Measurements from ENCODE around the gene PROSER2. TPM values are rescaled to one million over a fixed set of nuclear protein-coding genes. Genes with fewer than 3 reads are reported as not detected.

PROSER2 gene, protein sequence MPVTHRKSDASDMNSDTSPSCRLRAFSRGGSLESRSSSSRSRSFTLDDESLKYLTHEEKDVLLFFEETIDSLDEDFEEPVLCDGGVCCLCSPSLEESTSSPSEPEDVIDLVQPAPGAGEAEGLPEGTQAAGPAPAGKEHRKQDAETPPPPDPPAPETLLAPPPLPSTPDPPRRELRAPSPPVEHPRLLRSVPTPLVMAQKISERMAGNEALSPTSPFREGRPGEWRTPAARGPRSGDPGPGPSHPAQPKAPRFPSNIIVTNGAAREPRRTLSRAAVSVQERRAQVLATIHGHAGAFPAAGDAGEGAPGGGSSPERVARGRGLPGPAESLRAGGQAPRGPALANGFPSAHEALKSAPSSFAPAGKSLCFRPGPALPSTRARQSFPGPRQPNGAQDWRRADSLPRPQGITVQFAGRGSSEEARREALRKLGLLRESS
- total RNA-seq (2012; rRNA removed), result 3.0 and 3.9 TPM in 2 replicates

DNA sequence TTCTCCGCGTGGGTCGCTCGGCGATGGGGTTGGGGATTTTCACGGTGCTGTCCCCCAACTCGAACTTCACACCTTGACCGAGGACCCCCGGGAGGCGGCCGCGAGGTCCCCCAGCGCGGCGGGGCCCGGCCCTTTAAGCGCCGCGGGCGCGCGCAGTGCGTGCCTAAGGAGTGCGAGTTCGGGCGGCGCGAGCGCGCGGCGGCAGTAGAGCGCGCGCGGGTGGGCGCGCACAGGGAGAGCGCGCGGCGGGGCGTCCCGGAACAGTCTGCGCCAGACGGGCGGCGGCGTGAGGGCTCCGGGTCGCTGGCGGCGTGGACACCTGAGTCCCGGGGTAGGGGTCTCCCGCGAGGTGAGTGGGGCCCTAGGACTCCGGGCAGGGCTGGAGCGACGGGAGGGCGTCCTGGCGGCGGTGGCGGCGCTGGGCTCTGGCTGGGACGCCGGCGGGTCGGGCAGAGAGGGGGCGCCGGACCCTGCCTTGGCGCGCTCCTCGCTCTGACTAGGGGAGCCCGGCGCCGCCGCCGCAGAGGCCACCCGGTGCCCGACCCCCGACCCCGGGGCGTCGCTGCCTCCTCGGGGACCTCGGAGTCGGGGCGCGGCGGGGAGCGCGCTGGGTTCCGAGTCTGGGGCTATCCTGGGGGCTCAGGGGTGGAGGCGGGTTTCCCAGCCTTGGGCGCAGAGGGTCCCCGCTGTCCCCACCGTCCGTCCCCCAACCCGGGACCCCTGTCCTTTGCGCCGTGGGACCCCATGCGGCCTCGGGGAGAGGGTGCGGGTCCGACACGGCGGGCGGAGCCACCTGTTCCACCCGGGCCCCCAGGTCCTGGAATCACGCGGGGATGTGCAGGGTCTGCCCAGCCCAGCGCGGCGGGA, at the start of gene PROSER2:
Gene PROSER2 (plus strand): TSS at position 235 of the 867 bp plus-strand sequence. CDS start 28,722 bp downstream, outside the sequence.
- peak within 1 kb of the TSS; percentile 85 for H3K9ac ChIP-seq (ENCODE audit: low read depth, low read length)

DNA sequence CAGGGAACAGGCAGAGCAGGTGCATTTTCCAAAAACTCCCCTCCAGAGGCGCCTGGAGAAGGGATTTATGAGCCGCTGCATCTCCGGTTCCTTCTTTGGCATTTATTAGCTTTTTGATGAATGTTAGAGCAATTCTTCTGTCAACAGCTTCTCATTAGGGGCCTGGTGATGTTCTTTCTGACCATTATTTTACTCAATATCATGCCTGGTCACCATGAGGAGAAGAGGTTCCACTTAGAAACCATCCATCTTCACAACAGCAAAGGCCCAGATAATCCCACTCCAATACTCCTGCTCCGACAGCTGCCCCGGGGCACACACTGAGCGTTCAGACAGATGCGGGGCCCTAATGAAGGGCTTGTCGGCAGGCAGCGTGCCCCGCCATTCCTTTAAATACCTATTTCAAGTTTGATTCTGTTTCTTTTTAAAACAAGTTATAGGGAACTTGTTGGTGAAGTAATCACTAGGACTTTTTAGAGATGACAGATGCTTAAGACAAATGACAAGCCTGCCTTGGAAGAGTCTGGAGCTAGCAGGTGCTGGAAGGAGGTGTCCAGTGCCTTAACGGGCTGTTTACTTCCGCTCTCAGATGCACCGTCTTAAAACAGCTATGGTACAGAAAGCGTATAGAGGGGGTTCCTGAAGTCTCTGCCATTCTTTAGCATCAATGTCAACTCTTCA, 49.3 kb upstream of the PROSER2 start:
- H3K9ac ChIP-seq (ENCODE audit: low read depth, low read length), result no peak overlapping the region
- H3K4me1 ChIP-seq (ENCODE audit: control insufficient read depth, insufficient read depth, low read length), result no peaks in the 10 kb centered on the region
- H3K4me2 ChIP-seq (ENCODE audit: low read length), result no peak overlapping the region
- H3K36me3 ChIP-seq (ENCODE audit: insufficient read depth, low read length), result no peaks in the 10 kb centered on the region
- H3K4me3 ChIP-seq (ENCODE audit: low read length), result no peak overlapping the region
- H3K27me3 ChIP-seq (ENCODE audit: control insufficient read depth, insufficient read depth, low read length), result peaks cover 21% of the 10 kb centered on the region
- H3K9me3 ChIP-seq (replicated peaks; ENCODE audit: low read length), result no peaks in the 10 kb centered on the region

More for the DNA sequence above, at the start of gene PROSER2:
- H3K4me1 ChIP-seq (ENCODE audit: control insufficient read depth, insufficient read depth, low read length), result peaks cover 25% of the 10 kb centered on the region
- H3K36me3 ChIP-seq (ENCODE audit: insufficient read depth, low read length), result no peaks in the 10 kb centered on the region
- H3K27me3 ChIP-seq (ENCODE audit: control insufficient read depth, insufficient read depth, low read length), result no peaks in the 10 kb centered on the region
- H3K4me3 ChIP-seq (ENCODE audit: low read length), result peak within 1 kb of the TSS; percentile 91
- no peaks in the 10 kb centered on the region for H3K9me3 ChIP-seq (replicated peaks; ENCODE audit: low read length)
- peak within 1 kb of the TSS; percentile 93 for H3K4me2 ChIP-seq (ENCODE audit: low read length)

DNA sequence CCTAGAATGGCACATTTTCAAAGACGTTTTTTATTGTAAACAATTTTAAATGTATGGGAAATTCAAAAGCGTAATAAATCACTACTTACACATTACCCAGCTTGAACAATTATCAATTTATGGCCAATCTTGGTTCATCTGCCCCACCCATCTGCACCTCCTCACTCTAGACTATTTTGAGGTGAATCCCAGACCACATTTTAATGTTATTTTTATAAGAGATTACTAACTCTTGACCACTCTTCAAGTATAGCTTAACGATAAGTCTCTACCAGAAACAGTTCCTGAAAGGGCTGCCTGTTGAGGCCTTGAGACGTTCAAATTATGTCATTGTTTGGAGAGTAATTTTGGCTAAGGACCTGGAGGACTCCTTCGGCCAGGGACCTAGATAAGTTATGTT, 47.7 kb upstream of the PROSER2 start:
- H3K9me3 ChIP-seq (replicated peaks; ENCODE audit: low read length), result no peaks in the 10 kb centered on the region
- H3K27me3 ChIP-seq (ENCODE audit: control insufficient read depth, insufficient read depth, low read length), result peaks cover 21% of the 10 kb centered on the region
- no peak overlapping the region for H3K9ac ChIP-seq (ENCODE audit: low read depth, low read length)
- no peak overlapping the region for H3K4me2 ChIP-seq (ENCODE audit: low read length)
- no peak overlapping the region for H3K4me3 ChIP-seq (ENCODE audit: low read length)
- no peaks in the 10 kb centered on the region for H3K36me3 ChIP-seq (ENCODE audit: insufficient read depth, low read length)
- H3K4me1 ChIP-seq (ENCODE audit: control insufficient read depth, insufficient read depth, low read length), result no peaks in the 10 kb centered on the region

DNA sequence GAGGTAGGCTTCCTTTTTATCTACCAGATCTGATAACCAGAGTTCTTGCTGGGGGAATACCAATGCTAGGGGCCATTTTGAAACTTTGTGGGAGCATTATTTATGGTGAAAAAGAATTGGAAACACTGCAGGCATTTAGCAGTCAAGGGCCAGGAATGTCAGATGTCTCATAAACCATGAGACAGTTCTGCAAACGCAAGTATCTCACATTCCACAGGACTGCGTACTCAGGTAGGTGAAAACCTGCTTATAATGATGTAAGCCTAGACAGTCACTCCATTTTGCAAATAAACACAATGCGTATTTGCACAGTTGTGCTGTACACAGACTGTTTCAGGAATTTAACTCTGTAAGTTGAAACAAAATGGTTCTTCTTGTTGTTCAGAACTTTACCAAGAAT, 47.1 kb upstream of the PROSER2 start:
- no peaks in the 10 kb centered on the region for H3K36me3 ChIP-seq (ENCODE audit: insufficient read depth, low read length)

DNA sequence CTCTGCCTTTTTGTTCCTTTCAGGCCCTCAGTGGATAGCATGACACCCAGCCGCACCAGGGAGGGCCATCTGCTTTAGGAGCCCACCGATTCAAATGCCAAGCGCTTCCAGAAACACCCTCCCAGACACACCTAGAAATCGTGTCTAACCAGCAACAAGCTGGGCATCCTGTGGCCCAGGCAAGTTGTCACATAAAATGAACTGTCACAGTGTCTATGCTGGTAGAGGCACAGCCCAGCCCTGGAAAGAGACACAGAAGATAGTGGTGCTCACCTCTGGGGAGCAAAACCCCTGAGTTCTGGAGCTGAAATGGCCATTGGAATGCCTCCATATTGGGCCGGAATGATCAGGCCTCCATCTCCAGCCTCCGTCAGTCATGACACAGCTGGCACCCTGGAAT, 42.0 kb upstream of the PROSER2 start:
- Histone ChIP-seq H3K36me3 (ENCODE audit: insufficient read depth, low read length) (no peaks in the 10 kb centered on the region), H3K9me3 (replicated peaks; ENCODE audit: low read length) (no peaks in the 10 kb centered on the region), H3K4me2 (ENCODE audit: low read length) (no peak overlapping the region), H3K27me3 (ENCODE audit: control insufficient read depth, insufficient read depth, low read length) (no peaks in the 10 kb centered on the region), H3K4me1 (ENCODE audit: control insufficient read depth, insufficient read depth, low read length) (no peaks in the 10 kb centered on the region), H3K4me3 (ENCODE audit: low read length) (no peak overlapping the region), H3K9ac (ENCODE audit: low read depth, low read length) (no peak overlapping the region)

More for the DNA sequence above, 47.1 kb upstream of the PROSER2 start:
- Histone ChIP-seq H3K9ac (ENCODE audit: low read depth, low read length) (no peak overlapping the region), H3K27me3 (ENCODE audit: control insufficient read depth, insufficient read depth, low read length) (peaks cover 21% of the 10 kb centered on the region), H3K4me1 (ENCODE audit: control insufficient read depth, insufficient read depth, low read length) (no peaks in the 10 kb centered on the region), H3K4me3 (ENCODE audit: low read length) (no peak overlapping the region), H3K9me3 (replicated peaks; ENCODE audit: low read length) (no peaks in the 10 kb centered on the region), H3K4me2 (ENCODE audit: low read length) (no peak overlapping the region)

DNA sequence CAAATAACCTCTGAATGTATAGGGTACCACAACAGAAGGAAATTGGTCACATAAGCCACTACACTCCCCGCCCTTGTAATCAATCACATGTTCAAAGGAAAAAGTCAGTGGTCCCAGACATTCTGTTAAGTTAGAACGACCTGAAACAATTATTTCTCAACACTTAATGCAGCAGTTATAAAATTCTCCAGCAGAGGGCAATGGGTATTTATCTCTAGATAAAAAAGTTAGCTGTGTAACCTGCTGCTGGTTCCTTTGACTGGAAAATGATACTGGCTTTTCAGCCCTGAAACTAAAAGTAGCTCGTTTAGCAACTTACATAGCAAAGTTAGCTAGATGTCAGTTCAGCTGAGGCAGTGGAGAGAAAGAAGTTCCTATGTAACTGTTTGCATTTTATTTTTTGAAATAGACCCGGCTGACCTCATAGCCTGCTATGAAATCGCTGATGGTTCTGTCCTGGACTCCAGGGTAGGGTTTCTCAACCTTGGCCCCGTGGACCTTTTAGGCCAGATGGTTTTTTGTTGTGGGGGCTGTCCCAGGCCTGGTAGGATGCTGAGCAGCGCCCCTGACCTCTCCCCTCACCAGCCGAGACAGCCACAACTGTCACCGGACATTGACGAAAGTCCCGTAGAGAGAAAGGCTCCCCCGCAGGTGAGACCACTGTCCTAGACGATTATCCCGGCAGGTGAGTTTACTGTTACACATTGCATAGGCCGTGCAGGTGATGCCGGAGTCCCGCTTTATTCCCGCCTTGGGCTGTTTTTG, 40.2 kb upstream of the PROSER2 start:
- Histone ChIP-seq H3K4me1 (ENCODE audit: control insufficient read depth, insufficient read depth, low read length) (no peaks in the 10 kb centered on the region), H3K9me3 (replicated peaks; ENCODE audit: low read length) (no peaks in the 10 kb centered on the region), H3K9ac (ENCODE audit: low read depth, low read length) (no peak overlapping the region), H3K36me3 (ENCODE audit: insufficient read depth, low read length) (no peaks in the 10 kb centered on the region), H3K4me2 (ENCODE audit: low read length) (no peak overlapping the region), H3K27me3 (ENCODE audit: control insufficient read depth, insufficient read depth, low read length) (peaks cover 4% of the 10 kb centered on the region), H3K4me3 (ENCODE audit: low read length) (no peak overlapping the region)

DNA sequence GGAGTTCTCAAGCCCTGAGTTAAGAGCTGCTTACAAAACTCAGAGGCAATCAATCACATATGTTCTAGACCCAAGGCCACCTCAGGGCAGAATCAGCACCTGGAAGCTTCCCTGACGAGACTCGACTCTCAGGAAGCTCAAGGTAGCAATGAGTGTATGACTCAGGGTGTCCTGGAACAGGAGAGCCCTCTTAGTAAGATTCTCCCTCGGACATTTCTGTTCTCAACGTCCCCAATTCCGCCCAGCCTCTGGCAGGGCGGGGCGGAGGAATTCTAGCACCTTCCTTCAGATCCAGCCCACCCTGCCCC, 39.6 kb upstream of the PROSER2 start:
- Histone ChIP-seq H3K4me1 (ENCODE audit: control insufficient read depth, insufficient read depth, low read length) (no peaks in the 10 kb centered on the region), H3K9ac (ENCODE audit: low read depth, low read length) (no peak overlapping the region), H3K9me3 (replicated peaks; ENCODE audit: low read length) (no peaks in the 10 kb centered on the region), H3K4me2 (ENCODE audit: low read length) (no peak overlapping the region), H3K27me3 (ENCODE audit: control insufficient read depth, insufficient read depth, low read length) (peaks cover 4% of the 10 kb centered on the region), H3K4me3 (ENCODE audit: low read length) (no peak overlapping the region), H3K36me3 (ENCODE audit: insufficient read depth, low read length) (no peaks in the 10 kb centered on the region)

DNA sequence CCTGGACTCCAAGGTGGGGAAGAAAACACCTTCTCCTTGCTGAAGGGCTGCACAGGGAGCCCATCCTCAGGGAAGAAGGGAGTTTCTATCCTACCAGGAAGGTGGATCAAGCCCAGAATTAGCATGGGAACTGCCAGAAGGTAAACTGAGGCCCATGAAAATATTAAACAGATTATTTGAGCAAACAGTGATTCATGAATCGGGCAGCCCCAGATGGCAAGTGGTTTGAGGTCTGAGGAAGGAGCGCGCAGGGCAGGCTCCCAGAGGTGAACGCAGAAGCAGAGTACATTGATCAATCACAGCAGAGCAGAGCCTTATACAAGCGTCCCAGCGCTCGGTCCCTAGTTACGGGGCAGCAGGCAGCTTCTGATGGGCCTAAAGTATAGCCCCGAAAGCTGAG, 35.8 kb upstream of the PROSER2 start:
- peaks cover 6% of the 10 kb centered on the region for H3K4me1 ChIP-seq (ENCODE audit: control insufficient read depth, insufficient read depth, low read length)
- H3K27me3 ChIP-seq (ENCODE audit: control insufficient read depth, insufficient read depth, low read length), result peaks cover 4% of the 10 kb centered on the region
- H3K9me3 ChIP-seq (replicated peaks; ENCODE audit: low read length), result no peaks in the 10 kb centered on the region
- no peaks in the 10 kb centered on the region for H3K36me3 ChIP-seq (ENCODE audit: insufficient read depth, low read length)
- no peak overlapping the region for H3K4me2 ChIP-seq (ENCODE audit: low read length)
- H3K4me3 ChIP-seq (ENCODE audit: low read length), result no peak overlapping the region
- H3K9ac ChIP-seq (ENCODE audit: low read depth, low read length), result no peak overlapping the region

DNA sequence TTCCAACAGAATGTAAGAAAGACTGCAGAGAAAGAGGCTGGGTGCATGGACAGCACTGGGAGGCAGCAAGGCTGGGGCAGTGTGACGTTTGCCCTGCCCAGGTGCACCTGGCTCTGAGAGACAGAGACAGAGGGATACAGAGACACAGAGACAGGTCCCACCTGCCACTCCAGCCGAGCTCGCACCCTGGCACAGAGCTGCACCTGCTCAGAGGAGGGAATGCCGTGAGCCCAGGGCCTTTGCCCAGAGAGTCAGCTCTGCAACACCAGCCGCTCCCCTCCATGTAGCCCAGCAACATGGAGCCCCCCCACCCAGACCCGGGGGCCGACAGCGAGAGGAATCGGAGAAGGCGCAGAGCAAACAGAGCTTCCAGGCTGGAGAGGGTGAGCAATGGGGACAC, 35.3 kb upstream of the PROSER2 start:
- H3K4me3 ChIP-seq (ENCODE audit: low read length), result no peak overlapping the region
- H3K9ac ChIP-seq (ENCODE audit: low read depth, low read length), result no peak overlapping the region
- peaks cover 6% of the 10 kb centered on the region for H3K4me1 ChIP-seq (ENCODE audit: control insufficient read depth, insufficient read depth, low read length)
- H3K9me3 ChIP-seq (replicated peaks; ENCODE audit: low read length), result no peaks in the 10 kb centered on the region
- H3K36me3 ChIP-seq (ENCODE audit: insufficient read depth, low read length), result no peaks in the 10 kb centered on the region
- peaks cover 4% of the 10 kb centered on the region for H3K27me3 ChIP-seq (ENCODE audit: control insufficient read depth, insufficient read depth, low read length)
- H3K4me2 ChIP-seq (ENCODE audit: low read length), result no peak overlapping the region

DNA sequence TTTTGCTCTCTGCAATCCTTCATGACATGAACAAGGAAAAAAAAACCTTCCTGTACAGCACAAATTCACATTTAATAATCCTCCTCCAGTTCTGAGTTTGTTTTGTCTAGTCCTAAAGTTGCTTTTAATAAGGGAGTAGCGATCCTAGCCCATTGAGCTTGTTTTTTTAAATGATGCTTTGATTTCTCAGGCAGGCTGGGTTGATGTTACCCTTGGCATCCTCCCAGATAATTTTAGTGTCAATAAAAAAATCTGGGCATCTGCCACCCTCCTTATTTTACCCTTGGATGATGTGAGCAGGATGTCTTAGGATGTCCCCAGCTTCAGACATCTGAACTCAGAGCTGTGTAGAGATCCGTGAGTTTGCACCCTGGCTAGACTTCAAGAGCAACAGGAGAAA, 33.9 kb upstream of the PROSER2 start:
- H3K4me3 ChIP-seq (ENCODE audit: low read length), result no peak overlapping the region
- H3K4me2 ChIP-seq (ENCODE audit: low read length), result peak overlapping the region; percentile 34
- H3K4me1 ChIP-seq (ENCODE audit: control insufficient read depth, insufficient read depth, low read length), result peaks cover 16% of the 10 kb centered on the region
- H3K9me3 ChIP-seq (replicated peaks; ENCODE audit: low read length), result no peaks in the 10 kb centered on the region
- no peak overlapping the region for H3K9ac ChIP-seq (ENCODE audit: low read depth, low read length)
- H3K36me3 ChIP-seq (ENCODE audit: insufficient read depth, low read length), result no peaks in the 10 kb centered on the region
- H3K27me3 ChIP-seq (ENCODE audit: control insufficient read depth, insufficient read depth, low read length), result peaks cover 4% of the 10 kb centered on the region

DNA sequence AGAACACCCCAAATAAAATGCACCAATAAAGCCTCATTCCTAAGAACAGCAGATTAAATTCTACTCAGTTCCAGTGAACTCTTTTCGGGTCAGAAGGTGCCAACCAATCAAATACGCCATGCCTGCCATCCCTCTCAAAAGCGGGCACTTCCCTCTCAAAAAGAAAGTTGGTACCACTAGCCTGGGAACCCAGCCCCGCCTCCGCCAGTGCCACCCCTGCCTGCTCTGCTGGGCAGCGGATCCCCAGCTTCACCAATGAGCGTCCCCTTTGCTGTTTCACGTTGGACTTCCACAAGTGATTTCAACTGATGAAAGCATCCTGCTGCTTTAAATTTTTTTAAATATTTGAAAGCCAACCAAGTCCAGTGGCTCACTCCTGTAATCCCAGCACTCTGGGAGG, 33.2 kb upstream of the PROSER2 start:
- no peaks in the 10 kb centered on the region for H3K36me3 ChIP-seq (ENCODE audit: insufficient read depth, low read length)
- H3K9ac ChIP-seq (ENCODE audit: low read depth, low read length), result no peak overlapping the region
- H3K4me3 ChIP-seq (ENCODE audit: low read length), result no peak overlapping the region
- no peaks in the 10 kb centered on the region for H3K9me3 ChIP-seq (replicated peaks; ENCODE audit: low read length)
- H3K4me1 ChIP-seq (ENCODE audit: control insufficient read depth, insufficient read depth, low read length), result peaks cover 21% of the 10 kb centered on the region
- peaks cover 4% of the 10 kb centered on the region for H3K27me3 ChIP-seq (ENCODE audit: control insufficient read depth, insufficient read depth, low read length)
- H3K4me2 ChIP-seq (ENCODE audit: low read length), result no peak overlapping the region

Data from skeletal muscle satellite cell (primary cell).